GM19467 (cell line): ENCODE measurements around the gene FRS3.

ENCODE experiments used
- ATAC-seq: cut with Tn5 transposase; IDR thresholded peaks from one replicate; pipeline ENCODE4 v1.9.1; 2021; ENCODE audit warnings: mild to moderate bottlenecking, moderate library complexity; ENCODE audit not compliant: unreplicated experiment

The FRS3 gene

DNA sequence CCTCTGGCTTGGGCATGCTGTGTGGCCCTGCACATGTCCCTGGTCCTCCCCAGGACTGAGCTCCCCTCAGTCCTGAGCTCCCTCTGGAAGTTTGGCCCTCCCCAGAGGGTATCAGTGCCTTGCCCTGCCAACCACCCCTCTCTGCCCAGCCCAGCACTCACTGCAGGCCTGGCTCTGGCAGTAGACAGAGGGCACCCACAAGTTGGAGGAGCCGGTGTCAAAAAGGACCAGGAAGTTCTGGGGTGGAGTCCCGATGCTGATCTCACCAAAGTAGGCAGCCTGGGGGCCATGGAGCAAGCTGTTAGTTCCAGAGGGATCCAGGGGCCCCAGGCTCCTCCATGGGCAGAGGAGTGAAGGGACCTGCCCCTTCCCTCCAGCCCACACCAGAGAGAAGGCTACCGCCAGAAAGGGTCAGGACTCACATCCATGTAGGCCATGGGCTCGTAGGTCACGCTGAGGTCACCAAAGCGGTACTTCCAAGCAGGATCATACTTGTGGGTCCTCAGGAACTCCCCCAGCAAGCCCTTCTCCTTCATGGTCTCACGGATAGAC is 35.4 kb downstream of the FRS3 start:
- ATAC-seq = no peak

- no peak for ATAC-seq
Measured at GRCh38 chr6:41743406-41744235, 36.1 kb downstream of the FRS3 start.

- no peak for ATAC-seq
Measured at GRCh38 chr6:41741625-41742490, 37.8 kb downstream of the FRS3 start.

- no peak for ATAC-seq
Measured at GRCh38 chr6:41740366-41741162, 39.1 kb downstream of the FRS3 start.

DNA sequence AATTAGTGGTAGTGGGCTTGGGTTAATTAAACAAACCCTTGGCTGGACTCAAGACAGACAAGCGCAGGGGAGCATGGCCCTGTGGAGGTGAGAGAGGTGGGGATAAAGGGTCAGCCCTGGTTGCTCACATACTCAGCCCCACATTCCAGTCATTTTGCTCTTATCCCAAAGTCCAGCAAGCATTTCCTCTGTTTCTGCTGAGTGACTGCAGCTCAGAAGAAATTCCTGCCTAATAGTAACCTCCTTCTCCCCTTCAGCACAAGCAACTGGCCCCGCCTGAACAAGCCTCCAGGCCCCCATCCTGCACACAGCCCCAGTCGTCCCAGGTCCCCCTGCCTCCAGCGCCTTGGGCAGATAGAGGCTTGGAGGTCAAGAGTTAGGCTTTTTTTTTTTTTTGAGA is 40.7 kb downstream of the FRS3 start:
- ATAC-seq = no peak

- no peak for ATAC-seq
Measured at GRCh38 chr6:41737591-41738130, 42.0 kb downstream of the FRS3 start.

DNA sequence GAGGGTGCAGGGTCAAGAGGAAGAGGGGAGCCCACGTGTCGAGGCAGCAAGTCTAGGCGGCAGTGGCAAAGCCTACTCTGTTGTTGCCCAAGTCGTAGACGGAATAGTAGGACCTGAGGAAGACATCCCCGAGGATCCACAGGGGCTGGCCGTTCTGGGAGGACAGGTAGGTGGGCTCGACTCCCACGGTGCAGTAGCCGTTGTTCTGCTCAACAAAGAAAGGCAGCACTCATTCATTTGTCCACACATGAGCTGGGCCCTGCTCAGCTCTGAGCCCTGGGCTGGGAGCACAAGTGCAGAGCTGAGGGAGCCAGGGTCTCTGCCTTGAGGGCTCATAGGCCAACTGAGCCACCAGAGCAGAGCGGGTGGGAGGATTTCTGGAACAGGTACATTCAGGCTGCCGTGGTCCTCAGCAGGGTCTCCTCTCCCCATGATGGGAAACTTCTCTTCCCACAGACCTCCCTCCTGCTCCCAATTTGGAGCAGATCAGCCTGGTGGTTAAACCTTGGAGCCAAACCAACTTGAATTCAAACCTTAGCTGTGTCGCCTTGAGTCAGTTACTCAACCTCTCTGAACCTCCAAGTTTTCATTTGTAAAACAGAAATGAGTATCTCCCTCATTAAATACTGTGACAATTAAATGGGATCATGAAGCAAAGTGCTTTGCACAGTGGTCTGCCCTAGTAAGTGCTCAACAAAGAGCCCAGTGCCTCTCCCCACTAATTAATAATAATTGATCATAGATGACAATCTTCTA is 42.7 kb downstream of the FRS3 start:
- ATAC-seq = no peak

DNA sequence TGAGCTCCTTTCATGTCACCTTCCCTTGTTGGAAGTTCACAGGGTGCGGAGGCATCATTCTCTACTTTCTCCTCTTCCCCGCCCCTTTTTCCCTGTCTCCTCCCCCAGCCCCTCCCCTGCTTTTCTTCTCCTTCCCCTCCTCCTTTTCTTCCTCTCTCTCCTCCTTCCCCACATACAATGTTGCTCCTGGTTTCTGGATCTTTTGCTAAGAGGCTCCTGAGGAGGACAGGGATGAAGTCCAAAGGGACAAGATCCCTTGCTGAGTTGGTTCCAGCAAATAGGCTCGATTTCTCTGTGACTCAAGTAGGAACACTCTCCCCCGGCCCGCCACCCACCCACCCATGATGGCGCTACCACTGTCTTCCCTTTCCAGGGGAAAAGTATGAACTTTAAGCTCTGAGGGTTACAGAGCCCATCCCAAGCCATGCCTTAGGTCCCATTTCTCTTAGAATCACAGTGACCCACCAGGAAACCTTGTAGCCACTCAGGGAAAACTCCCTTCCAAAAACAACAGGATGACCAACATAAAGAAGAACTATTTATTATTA is 43.4 kb downstream of the FRS3 start:
- ATAC-seq = no peak

GRCh38 chr6:41735427-41736185 is 44.1 kb downstream of the FRS3 start, which contains the start of gene TFEB:
Gene TFEB, minus strand, starts transcription at chr6:41735608. Its CDS starts 44,395 bp downstream, at chr6:41691213.
- ATAC-seq = peak; percentile 39

GRCh38 chr6:41734666-41735426 is 44.9 kb downstream of the FRS3 start:
- peak; percentile 15 for ATAC-seq

- ATAC-seq = peak; percentile 44
Measured at GRCh38 chr6:41733707-41734665, 45.7 kb downstream of the FRS3 start.

DNA sequence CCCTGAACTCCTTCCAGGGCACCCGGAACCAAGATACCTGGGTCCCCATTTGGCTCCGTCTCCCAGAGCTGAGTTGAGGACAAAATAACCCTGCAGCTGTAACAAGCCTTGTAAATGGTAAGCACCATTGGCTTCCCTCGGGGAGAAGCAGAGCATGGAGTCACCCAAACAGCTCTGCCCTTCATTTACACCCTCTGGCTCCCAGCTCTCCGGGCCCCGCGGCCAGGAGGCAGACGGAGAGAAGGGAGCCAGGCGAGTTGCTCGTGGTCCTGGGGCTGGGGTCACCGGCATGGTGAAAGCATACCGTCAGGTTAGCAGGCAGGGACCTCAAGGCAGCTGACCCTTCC is 46.4 kb downstream of the FRS3 start:
- no peak for ATAC-seq

- ATAC-seq = peak; percentile 26
Measured at GRCh38 chr6:41732591-41733359, 46.9 kb downstream of the FRS3 start.

- no peak for ATAC-seq
Measured at GRCh38 chr6:41732149-41732548, 47.6 kb downstream of the FRS3 start.

- ATAC-seq = no peak
Measured at GRCh38 chr6:41731561-41732086, 48.1 kb downstream of the FRS3 start.
